22Rv1 (cell line): ENCODE measurements around the gene FOXO1.

Experiments used
- ZFX ChIP-seq: fragments of 450-650 bp; IDR thresholded peaks from 2 replicates; pipeline ENCODE4 v1.6.1; 2017; ENCODE audit warnings: antibody characterized with exemption, borderline replicate concordance
- TF ChIP-seq, protein P1 (sequence below): fragments of 450-650 bp; IDR thresholded peaks from 2 replicates; pipeline ENCODE4 v1.5.1; 2017; ENCODE audit warnings: mild to moderate bottlenecking

DNA sequence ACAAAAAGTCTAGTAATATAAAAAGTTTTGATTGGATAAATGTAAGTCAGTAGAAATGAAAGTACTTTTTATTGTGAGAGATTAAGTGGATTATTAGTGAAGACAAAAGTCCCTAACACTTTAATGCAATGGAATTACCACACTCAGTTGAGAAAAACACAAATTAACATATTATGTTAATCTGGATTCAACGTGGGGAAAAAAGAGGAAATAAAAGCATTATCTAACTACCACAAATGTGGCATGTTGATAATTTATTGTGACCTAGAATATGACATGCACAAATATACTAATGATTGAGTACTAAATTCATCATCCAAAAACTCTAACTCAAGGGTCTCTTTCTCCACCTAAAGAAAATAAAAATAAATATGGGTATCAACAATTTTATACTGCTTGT, 41.5 kb downstream of the FOXO1 start:
- TF ChIP-seq ZFX, result no peak
- TF ChIP-seq, protein P1, sequence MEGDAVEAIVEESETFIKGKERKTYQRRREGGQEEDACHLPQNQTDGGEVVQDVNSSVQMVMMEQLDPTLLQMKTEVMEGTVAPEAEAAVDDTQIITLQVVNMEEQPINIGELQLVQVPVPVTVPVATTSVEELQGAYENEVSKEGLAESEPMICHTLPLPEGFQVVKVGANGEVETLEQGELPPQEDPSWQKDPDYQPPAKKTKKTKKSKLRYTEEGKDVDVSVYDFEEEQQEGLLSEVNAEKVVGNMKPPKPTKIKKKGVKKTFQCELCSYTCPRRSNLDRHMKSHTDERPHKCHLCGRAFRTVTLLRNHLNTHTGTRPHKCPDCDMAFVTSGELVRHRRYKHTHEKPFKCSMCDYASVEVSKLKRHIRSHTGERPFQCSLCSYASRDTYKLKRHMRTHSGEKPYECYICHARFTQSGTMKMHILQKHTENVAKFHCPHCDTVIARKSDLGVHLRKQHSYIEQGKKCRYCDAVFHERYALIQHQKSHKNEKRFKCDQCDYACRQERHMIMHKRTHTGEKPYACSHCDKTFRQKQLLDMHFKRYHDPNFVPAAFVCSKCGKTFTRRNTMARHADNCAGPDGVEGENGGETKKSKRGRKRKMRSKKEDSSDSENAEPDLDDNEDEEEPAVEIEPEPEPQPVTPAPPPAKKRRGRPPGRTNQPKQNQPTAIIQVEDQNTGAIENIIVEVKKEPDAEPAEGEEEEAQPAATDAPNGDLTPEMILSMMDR, result no peak
